ES-I3 (cell line): ENCODE measurements around the gene HEPHL1.
"Not testable (repeated sequence)": the region's sequence is repeated elsewhere in the genome, so short reads cannot be mapped to it uniquely, and the experiment has no call there.

Experiments used
- H3K36me3 ChIP-seq: 2 replicates; pipeline ENCODE4 v1.6.1; 2013; ENCODE audit warnings: mild to moderate bottlenecking, low read length, control low read depth, moderate library complexity; ENCODE audit not compliant: insufficient read depth
- H3K4me1 ChIP-seq: 2 replicates; pipeline ENCODE4 v1.6.1; 2013; ENCODE audit warnings: mild to moderate bottlenecking, control low read depth, low read length; ENCODE audit not compliant: insufficient read depth
- H3K9ac ChIP-seq: 2 replicates; pipeline ENCODE4 v1.6.1; 2013; ENCODE audit warnings: low read depth, mild to moderate bottlenecking, low read length, moderate library complexity
- H3K9me3 ChIP-seq: 2 replicates; pipeline ENCODE4 v1.6.1; 2013; ENCODE audit warnings: mild to moderate bottlenecking, low read length, moderate library complexity; ENCODE audit not compliant: control insufficient read depth, insufficient read depth

Gene HEPHL1, protein sequence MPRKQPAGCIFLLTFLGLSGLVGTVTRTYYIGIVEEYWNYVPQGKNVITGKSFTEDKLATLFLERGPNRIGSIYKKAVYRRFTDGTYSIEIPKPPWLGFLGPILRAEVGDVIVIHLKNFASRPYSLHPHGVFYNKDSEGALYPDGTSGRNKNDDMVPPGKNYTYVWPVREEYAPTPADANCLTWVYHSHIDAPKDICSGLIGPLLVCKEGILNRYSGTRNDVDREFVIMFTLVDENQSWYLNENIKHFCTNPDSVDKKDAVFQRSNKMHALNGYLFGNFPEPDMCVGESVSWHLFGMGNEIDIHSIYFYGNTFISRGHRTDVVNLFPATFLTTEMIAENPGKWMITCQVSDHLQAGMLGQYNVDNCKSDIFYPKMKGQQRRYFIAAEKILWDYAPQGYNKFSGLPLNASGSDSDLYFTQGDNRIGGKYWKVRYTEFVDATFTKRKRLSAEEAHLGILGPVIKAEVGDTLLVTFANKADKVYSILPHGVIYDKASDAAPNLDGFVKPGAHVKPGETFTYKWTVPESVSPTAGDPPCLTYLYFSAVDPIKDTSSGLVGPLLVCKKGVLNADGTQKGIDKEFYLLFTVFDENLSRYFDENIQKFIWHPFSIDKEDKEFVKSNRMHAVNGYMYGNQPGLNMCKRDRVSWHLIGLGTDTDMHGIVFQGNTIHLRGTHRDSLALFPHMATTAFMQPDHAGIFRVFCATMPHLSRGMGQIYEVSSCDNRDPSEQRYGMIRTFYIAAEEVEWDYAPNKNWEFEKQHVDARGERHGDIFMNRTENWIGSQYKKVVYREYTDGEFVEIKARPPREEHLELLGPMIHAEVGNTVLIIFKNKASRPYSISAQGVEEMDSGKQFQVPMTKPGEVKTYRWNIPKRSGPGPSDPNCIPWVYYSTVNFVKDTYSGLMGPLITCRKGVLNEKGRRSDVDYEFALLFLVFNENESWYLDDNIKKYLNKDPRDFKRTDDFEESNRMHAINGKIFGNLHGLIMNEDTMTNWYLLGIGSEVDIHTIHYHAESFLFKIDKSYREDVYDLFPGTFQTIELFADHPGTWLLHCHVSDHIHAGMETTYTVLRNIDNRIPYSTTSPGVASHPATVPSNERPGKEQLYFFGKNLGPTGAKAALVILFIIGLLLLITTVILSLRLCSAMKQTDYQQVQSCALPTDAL

DNA sequence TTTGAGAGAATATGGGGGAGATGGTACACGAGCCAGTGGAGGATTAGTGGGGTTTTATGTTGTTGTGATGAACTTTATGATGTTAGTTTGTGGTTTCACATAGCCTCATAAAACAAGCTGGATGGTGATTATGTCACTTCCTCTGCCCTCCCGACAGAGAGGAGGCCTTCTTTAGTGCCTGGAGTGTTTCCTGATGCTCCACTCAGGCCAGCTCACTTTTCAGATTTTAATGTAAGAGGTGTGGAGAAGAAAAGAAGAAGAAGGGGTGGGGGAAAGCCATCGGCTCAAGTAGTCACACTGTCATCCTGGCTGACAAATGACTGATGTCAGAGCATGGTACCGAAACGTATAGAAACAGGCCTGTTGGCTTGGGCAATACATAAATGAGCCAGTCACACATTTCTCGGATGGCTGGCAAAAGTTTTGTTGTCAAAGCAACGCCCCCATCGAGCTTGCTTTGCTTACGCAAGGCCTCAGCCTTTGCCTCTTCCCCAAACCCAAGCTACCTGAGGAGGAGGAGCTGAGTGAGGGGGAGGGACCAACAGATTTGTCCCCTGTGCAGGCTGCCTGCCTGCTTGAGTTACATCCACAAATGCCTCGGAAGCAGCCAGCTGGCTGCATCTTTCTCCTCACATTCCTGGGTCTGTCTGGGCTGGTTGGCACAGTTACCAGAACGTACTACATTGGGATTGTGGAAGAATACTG is at the start of gene HEPHL1:
Gene HEPHL1, plus strand, starts transcription at position 578 of the 705 bp plus-strand sequence. Its CDS starts 15 bp downstream, at position 593.
- Histone ChIP-seq H3K9me3 (no peaks in the 10 kb centered on the region), H3K9ac (no peak within 1 kb of the TSS)

DNA sequence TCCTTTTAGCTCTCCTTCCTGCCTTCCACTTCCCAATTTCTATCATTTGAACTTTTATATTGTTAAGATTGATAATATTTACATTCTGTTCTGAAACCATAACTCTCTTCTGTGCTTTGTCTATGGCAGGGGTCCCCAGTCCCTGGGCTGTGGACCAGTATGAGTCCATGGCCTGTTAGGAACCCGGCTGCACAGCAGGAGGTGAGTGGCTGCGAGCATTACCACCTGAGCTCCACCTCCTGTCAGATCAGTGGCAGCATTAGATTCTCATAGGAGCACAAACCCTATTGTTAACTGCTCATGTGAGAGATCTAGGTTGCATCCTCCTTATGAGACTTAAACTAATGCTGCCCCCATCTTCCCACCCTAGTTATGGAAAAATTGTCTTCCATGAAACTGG is 48.4 kb upstream of the HEPHL1 start:
- H3K36me3 ChIP-seq = no peaks in the 10 kb centered on the region
- no peaks in the 10 kb centered on the region; the same call in 1 of the 2 replicates for H3K9me3 ChIP-seq
- no peaks in the 10 kb centered on the region for H3K4me1 ChIP-seq
- H3K9ac ChIP-seq = no peak overlapping the region

More for the DNA sequence above, at the start of gene HEPHL1:
- no peaks in the 10 kb centered on the region for H3K4me1 ChIP-seq
- H3K36me3 ChIP-seq = no peaks in the 10 kb centered on the region

DNA sequence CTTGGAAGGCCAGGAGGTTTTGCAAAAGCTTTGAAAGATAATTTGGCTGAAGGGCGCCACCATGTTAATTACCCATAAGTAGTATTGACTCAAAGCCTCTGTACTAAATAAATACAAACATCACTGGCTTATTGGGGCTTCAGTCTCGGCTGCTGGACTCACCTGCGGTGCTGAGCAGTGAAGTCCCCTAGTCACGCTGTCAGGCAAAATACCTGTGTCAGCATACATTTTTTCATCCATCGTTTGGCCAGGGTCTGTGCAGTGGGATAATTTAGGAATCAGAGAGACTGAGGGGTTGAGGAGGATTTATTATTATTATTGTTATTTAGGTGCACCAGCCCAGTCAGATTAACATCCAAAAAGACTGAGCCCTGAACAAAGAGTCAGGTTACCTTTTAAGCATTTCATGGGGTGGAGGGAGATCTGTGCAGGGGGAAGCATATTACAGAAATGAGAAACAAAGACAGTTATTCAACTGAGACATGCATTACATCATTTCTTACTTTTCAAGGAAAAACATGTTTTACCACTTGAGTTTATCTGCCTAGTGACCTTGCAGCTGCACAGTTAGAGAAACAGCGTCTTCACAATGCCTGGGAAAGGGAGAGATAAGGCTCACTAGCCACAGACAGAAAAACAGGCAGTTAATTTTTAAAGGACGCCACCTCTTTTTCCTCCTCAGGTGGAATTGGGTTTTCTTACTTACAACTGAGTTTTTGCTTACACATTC is 47.7 kb upstream of the HEPHL1 start:
- not testable (repeated sequence) for H3K9me3 ChIP-seq, H3K9ac ChIP-seq, H3K4me1 ChIP-seq, H3K36me3 ChIP-seq

DNA sequence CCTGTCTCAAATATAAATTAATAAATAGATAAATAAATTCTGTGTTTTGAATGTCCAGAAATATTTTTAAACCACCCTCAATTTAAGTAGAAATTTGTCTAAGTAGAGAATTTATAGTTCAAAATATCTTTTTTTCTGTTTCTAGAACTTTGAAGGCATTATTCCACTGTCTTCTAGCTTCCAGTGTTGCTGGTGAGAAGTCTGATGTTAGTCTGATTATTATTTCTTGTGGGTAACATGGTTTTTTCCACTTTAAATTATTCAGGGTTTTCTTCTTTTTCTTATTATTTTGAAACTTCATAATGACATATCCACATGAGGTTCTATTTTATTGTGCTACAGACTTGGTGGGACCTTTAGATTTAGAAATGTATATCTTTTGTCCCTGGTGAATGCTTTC is 46.4 kb upstream of the HEPHL1 start:
- H3K36me3 ChIP-seq = no peaks in the 10 kb centered on the region
- H3K9ac ChIP-seq = no peak overlapping the region
- H3K9me3 ChIP-seq = no peaks in the 10 kb centered on the region; the same call in 1 of the 2 replicates
- H3K4me1 ChIP-seq = no peaks in the 10 kb centered on the region

DNA sequence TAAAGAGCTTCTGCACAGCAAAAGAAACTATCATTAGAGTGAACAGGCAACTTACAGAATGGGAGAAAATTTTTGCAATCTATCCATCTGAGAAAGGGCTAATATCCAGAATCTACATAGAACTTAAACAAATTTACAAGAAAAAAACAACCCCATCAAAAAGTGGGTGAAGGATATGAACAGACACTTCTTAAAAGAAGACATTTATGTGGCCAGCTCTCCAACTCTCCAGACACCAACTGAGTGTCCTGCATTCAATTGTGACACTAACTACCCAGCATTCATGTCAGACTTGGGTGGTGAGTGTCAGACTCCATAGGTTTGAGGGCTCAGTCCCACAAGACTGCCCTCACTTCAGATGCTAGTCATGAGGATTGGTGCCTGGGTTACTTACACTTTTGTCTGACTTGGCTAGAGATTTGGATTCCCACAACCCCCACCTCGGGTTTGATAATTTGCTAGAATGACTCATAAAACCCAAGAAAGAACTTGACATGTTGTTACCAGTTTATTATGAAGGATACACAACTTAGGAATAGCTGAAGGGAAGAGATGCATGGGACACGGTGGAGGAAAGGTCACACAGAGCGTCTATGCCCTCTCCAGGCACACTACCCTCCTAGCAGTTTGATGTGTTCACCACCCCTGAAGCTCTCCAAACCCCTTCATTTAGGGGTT is 44.4 kb upstream of the HEPHL1 start:
- not testable (repeated sequence) for H3K9ac ChIP-seq, H3K36me3 ChIP-seq, H3K9me3 ChIP-seq, H3K4me1 ChIP-seq

DNA sequence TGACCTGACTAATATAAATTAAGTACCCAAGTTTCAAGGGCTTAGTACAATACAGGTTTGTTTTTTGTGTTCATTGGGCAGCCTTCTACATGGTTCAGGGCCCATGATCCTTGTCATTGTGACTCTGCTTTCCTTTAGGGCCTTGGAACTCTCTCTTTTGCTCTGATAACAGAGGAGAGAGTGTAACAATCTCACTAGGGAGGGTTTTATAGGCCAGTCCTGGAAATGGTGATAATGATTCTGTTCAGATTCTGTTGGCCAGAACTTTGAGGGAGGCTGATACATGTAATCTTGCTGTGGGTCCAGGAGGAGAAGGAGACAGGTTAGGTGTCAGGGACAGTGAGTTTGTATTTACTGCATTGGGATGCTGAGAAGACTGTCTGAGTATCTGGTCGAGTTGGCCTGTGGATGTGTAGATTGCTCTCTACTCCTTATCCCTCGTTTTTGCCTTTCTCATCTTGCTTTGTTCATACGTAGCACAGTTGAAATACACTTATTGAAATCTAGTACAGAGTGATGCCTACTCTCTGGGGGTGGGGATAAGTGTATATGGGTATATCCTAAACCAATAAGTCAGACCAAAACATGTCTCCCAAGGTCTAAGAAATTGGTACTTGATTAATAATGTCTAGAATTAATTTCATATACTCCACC is 37.5 kb upstream of the HEPHL1 start:
- Histone ChIP-seq H3K36me3 (no peaks in the 10 kb centered on the region), H3K4me1 (0 out of 2 replicates have a peak, but pooled peaks cover 3% of the 10 kb centered on the region), H3K9me3 (no peaks in the 10 kb centered on the region), H3K9ac (no peak overlapping the region)

DNA sequence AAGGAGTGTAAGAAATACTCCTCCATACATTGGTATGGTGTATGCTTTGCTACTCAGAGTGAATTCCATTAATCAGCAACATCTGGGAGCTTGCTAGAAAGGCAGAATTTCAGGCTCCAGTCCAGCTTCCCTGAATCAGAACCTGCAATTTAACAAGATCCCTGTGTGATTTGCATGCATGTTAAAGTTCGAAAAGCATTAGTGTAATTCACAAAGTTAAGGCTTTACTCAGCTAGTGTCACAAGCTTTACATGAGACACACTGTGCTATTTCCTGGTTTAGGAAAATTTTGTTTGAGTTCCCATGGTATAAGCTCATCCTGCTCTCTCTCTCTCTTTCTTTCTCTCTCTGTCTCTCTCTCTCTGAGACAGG is 37.0 kb upstream of the HEPHL1 start:
- H3K9me3 ChIP-seq = no peaks in the 10 kb centered on the region
- H3K9ac ChIP-seq = no peak overlapping the region
- H3K4me1 ChIP-seq = 0 out of 2 replicates have a peak, but pooled peaks cover 3% of the 10 kb centered on the region
- no peaks in the 10 kb centered on the region for H3K36me3 ChIP-seq

DNA sequence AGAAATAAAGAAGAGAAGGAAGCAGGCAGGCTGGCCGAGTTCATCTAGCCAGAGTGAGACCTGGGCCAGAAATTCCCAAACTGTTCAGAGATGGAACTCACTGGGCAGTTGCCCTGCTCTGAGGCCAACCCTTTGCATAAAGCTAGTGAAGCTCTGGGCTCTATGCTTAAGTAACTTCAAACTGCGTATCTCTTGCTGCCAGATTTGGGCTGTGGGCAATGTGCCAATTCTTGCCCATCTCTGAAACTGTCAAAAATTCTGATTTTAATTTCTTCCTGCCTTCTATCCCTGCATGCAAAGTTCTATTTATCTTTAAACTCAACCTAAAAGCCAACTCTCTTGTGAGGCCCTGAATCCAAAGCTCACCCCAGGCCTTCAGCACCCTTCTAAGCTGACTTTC is 36.2 kb upstream of the HEPHL1 start:
- no peak overlapping the region for H3K9ac ChIP-seq
- no peaks in the 10 kb centered on the region for H3K9me3 ChIP-seq
- H3K36me3 ChIP-seq = no peaks in the 10 kb centered on the region
- 0 out of 2 replicates have a peak, but pooled peaks cover 3% of the 10 kb centered on the region for H3K4me1 ChIP-seq

DNA sequence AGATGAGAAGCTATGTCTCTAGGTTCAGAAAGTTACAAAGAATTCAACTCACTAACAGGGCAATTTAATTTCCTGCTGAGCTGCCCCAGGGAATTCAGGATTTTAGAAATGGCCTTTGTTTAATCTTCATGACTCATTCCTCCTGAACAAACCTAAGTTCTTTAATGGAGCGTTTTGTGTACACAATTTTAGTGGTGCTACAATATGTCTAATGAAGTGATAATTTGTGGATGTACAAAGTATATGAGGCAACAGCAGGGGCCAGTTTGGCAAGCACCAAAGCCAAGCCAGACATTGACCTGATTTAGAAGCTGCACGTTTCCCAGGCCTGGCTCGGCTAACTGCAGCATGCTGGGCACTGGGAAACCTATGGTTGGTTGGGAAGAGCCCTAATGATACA is 34.4 kb upstream of the HEPHL1 start:
- Histone ChIP-seq H3K9ac (no peak overlapping the region), H3K4me1 (0 out of 2 replicates have a peak, but pooled peaks cover 3% of the 10 kb centered on the region), H3K9me3 (no peaks in the 10 kb centered on the region), H3K36me3 (no peaks in the 10 kb centered on the region)

DNA sequence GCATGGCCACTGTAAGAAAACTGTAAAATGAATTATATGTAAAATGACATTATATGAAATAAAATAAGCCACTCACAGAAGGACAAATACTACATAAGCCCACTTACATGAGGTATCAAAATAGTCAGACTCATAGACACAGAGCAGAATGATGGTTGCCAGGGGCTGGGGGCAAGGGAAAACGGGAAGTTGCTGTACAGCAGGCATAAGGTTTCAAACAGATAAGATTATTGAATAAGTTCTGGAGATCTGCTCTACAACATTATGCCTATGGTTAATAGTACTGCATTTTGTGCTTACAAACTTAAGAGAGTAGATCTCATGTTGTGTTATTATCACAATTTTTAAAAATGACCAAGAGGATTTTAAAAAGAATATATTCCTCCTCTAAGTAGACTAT is 32.7 kb upstream of the HEPHL1 start:
- Histone ChIP-seq H3K9me3 (no peaks in the 10 kb centered on the region; the same call in 1 of the 2 replicates), H3K36me3 (no peaks in the 10 kb centered on the region), H3K9ac (no peak overlapping the region), H3K4me1 (0 out of 2 replicates have a peak, but pooled peaks cover 3% of the 10 kb centered on the region)

DNA sequence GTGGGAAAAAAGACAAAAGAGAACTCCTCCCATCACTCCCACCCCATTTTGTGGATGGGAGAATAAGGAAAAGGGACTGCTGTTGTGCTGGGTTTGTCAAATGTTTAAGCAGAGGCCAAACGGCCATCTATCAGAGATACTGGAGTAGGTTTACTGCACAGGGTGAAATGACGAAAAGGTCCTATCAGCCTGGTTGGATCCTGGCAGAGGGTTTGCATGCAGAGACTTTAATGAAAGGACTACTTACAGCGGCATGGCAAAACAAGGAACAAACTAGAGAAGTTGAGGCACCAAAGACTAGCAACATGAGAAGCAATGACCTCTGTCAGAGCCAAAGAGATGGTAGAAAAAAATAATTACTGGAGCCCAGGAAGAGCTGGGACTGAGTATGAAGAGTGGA is 32.2 kb upstream of the HEPHL1 start:
- Histone ChIP-seq H3K4me1 (0 out of 2 replicates have a peak, but pooled peaks cover 3% of the 10 kb centered on the region), H3K9ac (no peak overlapping the region), H3K36me3 (no peaks in the 10 kb centered on the region), H3K9me3 (no peaks in the 10 kb centered on the region; the same call in 1 of the 2 replicates)

DNA sequence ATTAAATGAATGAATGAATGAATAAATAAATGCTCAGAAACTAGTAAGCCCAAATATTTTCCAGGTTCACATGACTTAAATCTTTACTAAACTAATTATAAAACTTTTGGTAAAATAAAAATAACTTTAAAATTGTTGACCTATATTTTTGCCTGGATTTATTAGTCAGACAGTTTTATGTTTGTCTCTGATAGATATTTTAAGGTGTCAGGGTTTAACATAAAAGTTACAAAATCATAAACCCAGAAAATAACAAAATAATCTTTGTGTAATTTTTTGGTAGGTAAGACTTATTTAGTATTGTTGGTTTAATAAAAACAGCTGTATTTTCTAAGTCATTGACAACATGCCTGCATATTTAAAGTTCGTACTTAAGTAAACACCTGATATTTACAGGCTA is 27.4 kb upstream of the HEPHL1 start:
- Histone ChIP-seq H3K36me3 (no peaks in the 10 kb centered on the region), H3K9me3 (no peaks in the 10 kb centered on the region; the same call in none of the 2 replicates), H3K4me1 (no peaks in the 10 kb centered on the region), H3K9ac (no peak overlapping the region)
